Uterus (tissue), 4 donors: ENCODE measurements around the gene VAC14. TPM values are rescaled to one million over a fixed set of nuclear protein-coding genes. Genes with fewer than 3 reads are reported as not detected.

ENCODE experiments used
- DNase-seq, 2 donors: peaks; one replicate each; pipeline ENCODE4 v3.0.0-alpha.2; 2019 to 2020
- H3K27ac ChIP-seq, 2 donors: fragments of 200-600 bp; sonication (generic); 1 replicate in 1 of 2; 2 replicates in 1 of 2; pipeline ENCODE4 v1.5.1; 2016 to 2018
- H3K27me3 ChIP-seq, 2 donors: fragments of 200-600 bp; sonication (generic); one replicate each; pipeline ENCODE4 v1.5.1; 2018 to 2019; ENCODE audit warnings: control low read depth in 1 of 2
- H3K36me3 ChIP-seq, 2 donors: fragments of 200-600 bp; sonication (generic); one replicate each; pipeline ENCODE4 v1.5.1; 2019; ENCODE audit warnings: control low read depth in 1 of 2
- H3K4me1 ChIP-seq, 2 donors: fragments of 200-600 bp; sonication (generic); one replicate each; pipeline ENCODE4 v1.5.1; 2018 to 2019; ENCODE audit warnings: control low read depth in 1 of 2
- H3K4me3 ChIP-seq, 2 donors: fragments of 200-600 bp; sonication (generic); 1 replicate in 1 of 2; 2 replicates in 1 of 2; pipeline ENCODE4 v1.5.1; 2018 to 2019; ENCODE audit warnings: mild to moderate bottlenecking in 1 of 2
- H3K9me3 ChIP-seq, 2 donors: fragments of 200-600 bp; sonication (generic); one replicate each; pipeline ENCODE4 v1.5.1; 2019; ENCODE audit warnings: control low read depth in 1 of 2
- POLR2A ChIP-seq, 2 donors: fragments of 450-650 bp; IDR thresholded peaks; one replicate each; pipeline ENCODE4 v1.6.1; 2016; ENCODE audit warnings: antibody characterized with exemption in 2 of 2, mild to moderate bottlenecking in 1 of 2, moderate library complexity in 1 of 2
- intact Hi-C: fragments of 100-400 bp; cut with DNase I; formaldehyde crosslinking; loops from one replicate; pipeline ENCODE4 v1.15.1; 2023; ENCODE audit warnings: low total_unique reads
- total RNA-seq, 4 donors: library from RNA; depleted of rRNA in 3 of 4; stranded (reverse); fragments of >200 nt in 3 of 4; gene quantifications; one replicate each; pipeline versions ENCODE4 v1.1.0 to v1.2.4, GENCODE V29; 2014 to 2023
- TF ChIP-seq, protein P1 (sequence below), 4 experiments: fragments of 200-600 bp in 2 of 4; fragments of 450-650 bp in 2 of 4; sonication (generic) in 2 of 4; IDR thresholded peaks; one replicate each; pipeline ENCODE4 v1.5.1; 2016 to 2019; ENCODE audit warnings: antibody characterized with exemption in 4 of 4, mild to moderate bottlenecking in 2 of 4, moderate library complexity in 1 of 4
- donor health status: DM: yes; HTN: yes; CAD: no.

VAC14 gene
- total RNA-seq, 4 donors from 2014 or later, result 4.7 to 30.6 (median 17.4) TPM

DNA sequence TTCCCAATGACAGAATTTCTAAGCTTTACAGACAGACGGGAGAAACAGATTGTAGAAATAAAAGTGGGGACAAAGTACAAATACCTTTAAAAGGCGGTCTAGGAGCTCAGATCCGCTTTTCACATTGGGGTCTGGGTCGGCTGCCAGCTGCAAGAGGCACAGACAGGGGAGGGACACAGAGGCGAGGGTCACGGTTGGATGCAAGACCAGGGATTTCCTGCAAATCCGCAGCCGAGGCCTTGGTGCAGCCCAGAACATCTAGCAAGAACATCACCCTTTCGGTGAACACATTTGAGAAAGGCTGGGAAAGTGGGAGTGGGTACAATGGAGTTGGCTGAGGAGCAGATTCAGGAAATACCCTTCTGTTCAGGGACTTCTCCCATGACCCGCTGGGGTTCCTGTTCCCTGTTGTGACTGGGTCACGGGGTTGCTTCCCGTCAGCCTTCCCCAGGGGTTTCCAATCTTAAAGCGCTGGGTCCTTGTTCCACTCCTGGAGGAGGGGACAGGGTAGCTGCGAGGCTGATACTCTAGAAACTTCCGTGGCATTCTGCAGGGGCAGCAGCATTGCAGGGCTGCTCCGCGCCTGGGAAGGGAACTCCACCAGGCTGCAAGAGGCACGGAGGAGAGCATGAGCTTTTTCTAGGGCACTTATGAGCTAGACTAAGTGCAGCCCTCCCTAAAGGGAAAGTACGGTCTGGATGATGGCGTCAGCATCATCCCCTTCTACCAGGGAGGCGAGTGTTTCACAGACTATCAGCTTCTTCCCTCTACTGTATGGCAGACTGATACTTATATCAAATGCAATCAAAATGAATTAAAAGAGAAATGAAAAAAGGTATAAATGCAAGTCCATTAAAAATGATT, 16.0 kb downstream of the VAC14 start:
- Histone ChIP-seq H3K4me3 (no peak overlapping the region), H3K27ac (no peak overlapping the region), H3K9me3 (no peaks in the 10 kb centered on the region), H3K36me3 (no peaks in the 10 kb centered on the region), H3K27me3 (no peaks in the 10 kb centered on the region), H3K4me1 (no peaks in the 10 kb centered on the region)
- DNase-seq, result no peak
- intact Hi-C loops, result no loop called here
- no peak for TF ChIP-seq POLR2A (IDR thresholded peaks at IDR 0.05)
- TF ChIP-seq, protein P1, sequence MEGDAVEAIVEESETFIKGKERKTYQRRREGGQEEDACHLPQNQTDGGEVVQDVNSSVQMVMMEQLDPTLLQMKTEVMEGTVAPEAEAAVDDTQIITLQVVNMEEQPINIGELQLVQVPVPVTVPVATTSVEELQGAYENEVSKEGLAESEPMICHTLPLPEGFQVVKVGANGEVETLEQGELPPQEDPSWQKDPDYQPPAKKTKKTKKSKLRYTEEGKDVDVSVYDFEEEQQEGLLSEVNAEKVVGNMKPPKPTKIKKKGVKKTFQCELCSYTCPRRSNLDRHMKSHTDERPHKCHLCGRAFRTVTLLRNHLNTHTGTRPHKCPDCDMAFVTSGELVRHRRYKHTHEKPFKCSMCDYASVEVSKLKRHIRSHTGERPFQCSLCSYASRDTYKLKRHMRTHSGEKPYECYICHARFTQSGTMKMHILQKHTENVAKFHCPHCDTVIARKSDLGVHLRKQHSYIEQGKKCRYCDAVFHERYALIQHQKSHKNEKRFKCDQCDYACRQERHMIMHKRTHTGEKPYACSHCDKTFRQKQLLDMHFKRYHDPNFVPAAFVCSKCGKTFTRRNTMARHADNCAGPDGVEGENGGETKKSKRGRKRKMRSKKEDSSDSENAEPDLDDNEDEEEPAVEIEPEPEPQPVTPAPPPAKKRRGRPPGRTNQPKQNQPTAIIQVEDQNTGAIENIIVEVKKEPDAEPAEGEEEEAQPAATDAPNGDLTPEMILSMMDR (IDR thresholded peaks at IDR 0.05), result no peak

DNA sequence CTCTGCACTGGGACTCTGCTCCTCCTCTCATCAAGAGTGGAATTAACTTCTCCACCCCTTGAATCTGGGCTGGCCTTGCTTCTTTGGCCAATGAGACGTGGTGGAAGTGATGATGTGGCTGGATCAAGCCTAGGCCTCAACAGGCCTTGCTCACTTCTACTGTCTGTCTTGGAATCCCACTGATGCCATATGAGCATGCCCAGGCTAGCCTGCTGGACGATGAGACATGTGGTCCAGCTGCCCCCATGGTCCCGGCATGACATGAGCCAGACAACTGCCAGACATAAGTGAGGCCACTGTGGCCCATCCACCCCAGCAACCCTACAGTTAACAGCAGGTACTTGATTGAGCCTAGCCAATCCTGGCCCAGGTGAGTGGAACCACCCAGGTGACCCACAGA, 18.7 kb downstream of the VAC14 start:
- H3K4me1 ChIP-seq, result no peaks in the 10 kb centered on the region
- H3K36me3 ChIP-seq, result no peaks in the 10 kb centered on the region
- no peak for TF ChIP-seq POLR2A (IDR thresholded peaks at IDR 0.05)
- TF ChIP-seq, protein P1 (IDR thresholded peaks at IDR 0.05), result no peak
- intact Hi-C loops, result no loop called here
- H3K4me3 ChIP-seq, result no peak overlapping the region
- no peak overlapping the region for H3K27ac ChIP-seq
- no peak for DNase-seq
- no peaks in the 10 kb centered on the region for H3K9me3 ChIP-seq
- H3K27me3 ChIP-seq, result no peaks in the 10 kb centered on the region

DNA sequence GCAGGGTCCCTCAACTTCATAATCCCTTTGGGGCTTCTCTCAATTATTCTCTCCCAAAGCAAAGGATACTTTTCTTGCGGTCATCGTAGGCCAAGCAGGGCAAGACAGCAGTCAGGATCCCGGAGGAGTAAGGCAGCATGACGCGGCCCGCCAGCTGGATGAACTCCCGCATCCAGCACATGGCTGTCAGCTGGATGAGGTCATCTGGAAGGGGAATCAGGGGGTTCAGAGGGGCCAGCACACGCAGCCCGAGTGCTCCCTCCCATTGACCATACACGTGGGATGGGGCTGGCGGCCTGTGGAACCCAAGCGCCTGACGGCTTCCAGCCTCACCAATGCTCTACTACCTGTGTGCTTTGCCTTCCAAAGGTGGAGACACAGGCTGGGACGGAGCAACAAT, 19.2 kb downstream of the VAC14 start:
- intact Hi-C loops, result no loop called here
- H3K27me3 ChIP-seq, result no peaks in the 10 kb centered on the region
- H3K36me3 ChIP-seq, result no peaks in the 10 kb centered on the region
- no peak overlapping the region for H3K4me3 ChIP-seq
- no peaks in the 10 kb centered on the region for H3K9me3 ChIP-seq
- no peaks in the 10 kb centered on the region for H3K4me1 ChIP-seq
- DNase-seq, result no peak
- TF ChIP-seq POLR2A (IDR thresholded peaks at IDR 0.05), result no peak
- TF ChIP-seq, protein P1 (IDR thresholded peaks at IDR 0.05), result no peak
- H3K27ac ChIP-seq, result no peak overlapping the region

DNA sequence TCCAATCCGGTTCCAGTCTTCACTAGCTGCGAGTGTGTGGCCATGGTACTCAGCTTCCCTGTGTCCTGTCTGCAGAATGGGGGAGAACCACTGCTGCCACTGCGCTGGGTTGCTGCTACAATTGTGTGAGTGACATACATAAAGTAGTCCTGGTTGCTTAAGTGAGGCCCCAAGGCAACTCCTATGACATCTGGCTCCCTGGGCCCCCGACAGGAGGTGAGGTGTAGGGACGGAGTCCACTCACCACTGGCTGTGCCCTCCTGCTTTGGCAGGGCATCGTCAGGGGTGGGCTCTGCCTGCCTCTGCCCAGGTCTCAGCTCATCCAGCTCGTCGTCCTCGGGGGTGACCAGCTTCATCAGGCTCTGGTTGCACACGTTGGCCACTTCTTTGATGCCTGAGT, 20.4 kb downstream of the VAC14 start:
- TF ChIP-seq, protein P1 (IDR thresholded peaks at IDR 0.05), result no peak
- H3K9me3 ChIP-seq, result no peaks in the 10 kb centered on the region
- no peaks in the 10 kb centered on the region for H3K27me3 ChIP-seq
- H3K36me3 ChIP-seq, result no peaks in the 10 kb centered on the region
- H3K27ac ChIP-seq, result no peak overlapping the region
- H3K4me3 ChIP-seq, result no peak overlapping the region
- intact Hi-C loops, result no loop called here
- H3K4me1 ChIP-seq, result no peaks in the 10 kb centered on the region
- no peak for DNase-seq

DNA sequence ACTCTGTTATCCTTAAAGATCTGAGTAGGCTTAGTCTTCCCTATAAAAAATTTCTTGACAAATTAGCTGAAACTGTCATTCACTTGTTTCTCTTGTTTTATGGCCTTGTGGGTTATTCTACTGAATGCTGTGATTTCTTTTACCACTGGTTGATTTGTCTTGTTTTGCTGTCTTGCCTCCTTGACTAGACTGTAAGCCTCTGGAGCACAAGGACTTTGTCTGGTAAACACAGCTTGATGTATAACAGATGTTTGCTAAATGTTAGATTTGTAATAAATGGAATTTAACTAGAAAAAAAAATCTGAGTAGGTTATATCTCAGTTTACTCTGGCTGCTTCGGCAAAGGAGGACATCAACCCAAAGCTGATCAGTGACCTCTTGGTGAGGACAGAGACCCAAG, 21.6 kb downstream of the VAC14 start:
- DNase-seq, result no peak
- no peak for TF ChIP-seq POLR2A (IDR thresholded peaks at IDR 0.05)
- TF ChIP-seq, protein P1 (IDR thresholded peaks at IDR 0.05), result no peak
- no peaks in the 10 kb centered on the region for H3K36me3 ChIP-seq

More for the DNA sequence above, 21.6 kb downstream of the VAC14 start:
- intact Hi-C loops, result no loop called here
- Histone ChIP-seq H3K4me3 (no peak overlapping the region), H3K27ac (peak overlapping the region in 1 of 2 donors; percentile 43), H3K4me1 (no peaks in the 10 kb centered on the region), H3K9me3 (no peaks in the 10 kb centered on the region), H3K27me3 (no peaks in the 10 kb centered on the region)
